ENCODE data around the gene RAPGEF5. TPM values are rescaled to one million over a fixed set of nuclear protein-coding genes. Genes with fewer than 3 reads are reported as not detected.

The RAPGEF5 gene
- total RNA-seq, 1 donor from 2014 or later, result 1.1 TPM

DNA sequence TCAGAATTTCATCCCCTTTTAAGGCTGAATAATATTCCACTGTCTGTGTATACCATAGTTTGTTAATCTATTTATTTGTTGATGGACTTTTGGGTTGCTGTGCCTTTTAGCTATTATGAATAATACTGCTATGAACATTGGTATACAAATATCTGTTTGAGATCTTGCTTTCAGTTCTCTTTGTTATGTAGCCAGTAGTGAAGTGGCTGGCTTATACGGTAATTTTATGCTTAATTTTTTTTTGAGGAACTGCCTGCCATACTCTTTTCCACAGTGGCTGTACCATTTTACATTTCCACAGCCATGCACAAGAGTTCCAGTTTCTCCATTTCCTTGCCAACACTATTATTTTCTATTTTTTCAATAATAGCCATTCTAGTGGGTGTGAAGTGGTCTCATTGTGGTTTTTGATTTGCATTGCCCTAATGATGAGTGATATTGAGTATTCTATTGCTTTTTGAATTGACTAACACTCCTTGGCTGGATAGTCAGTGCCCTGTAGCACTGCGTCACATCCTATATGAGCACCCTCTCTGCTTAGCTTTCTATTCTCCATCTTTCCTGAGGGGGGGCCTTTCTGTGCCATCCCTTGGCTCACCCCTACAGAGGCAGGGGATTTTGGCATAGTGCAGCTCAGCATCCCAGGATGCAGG lies 29.4 kb upstream of the RAPGEF5 start:
- H3K36me3 ChIP-seq (ENCODE audit: control insufficient read depth, insufficient read depth, low read length), result no peaks in the 10 kb centered on the region
- no peak overlapping the region for H3K4me3 ChIP-seq (ENCODE audit: low read depth, low read length)
- no peak for DNase-seq (ENCODE audit: low read depth)
- no peaks in the 10 kb centered on the region for H3K27me3 ChIP-seq (ENCODE audit: control insufficient read depth, insufficient read depth, low read length)
- TF ChIP-seq, protein P1, sequence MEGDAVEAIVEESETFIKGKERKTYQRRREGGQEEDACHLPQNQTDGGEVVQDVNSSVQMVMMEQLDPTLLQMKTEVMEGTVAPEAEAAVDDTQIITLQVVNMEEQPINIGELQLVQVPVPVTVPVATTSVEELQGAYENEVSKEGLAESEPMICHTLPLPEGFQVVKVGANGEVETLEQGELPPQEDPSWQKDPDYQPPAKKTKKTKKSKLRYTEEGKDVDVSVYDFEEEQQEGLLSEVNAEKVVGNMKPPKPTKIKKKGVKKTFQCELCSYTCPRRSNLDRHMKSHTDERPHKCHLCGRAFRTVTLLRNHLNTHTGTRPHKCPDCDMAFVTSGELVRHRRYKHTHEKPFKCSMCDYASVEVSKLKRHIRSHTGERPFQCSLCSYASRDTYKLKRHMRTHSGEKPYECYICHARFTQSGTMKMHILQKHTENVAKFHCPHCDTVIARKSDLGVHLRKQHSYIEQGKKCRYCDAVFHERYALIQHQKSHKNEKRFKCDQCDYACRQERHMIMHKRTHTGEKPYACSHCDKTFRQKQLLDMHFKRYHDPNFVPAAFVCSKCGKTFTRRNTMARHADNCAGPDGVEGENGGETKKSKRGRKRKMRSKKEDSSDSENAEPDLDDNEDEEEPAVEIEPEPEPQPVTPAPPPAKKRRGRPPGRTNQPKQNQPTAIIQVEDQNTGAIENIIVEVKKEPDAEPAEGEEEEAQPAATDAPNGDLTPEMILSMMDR (IDR thresholded peaks at IDR 0.05; ENCODE audit: insufficient read depth, low read length, poor library complexity, severe bottlenecking), result no peak

DNA sequence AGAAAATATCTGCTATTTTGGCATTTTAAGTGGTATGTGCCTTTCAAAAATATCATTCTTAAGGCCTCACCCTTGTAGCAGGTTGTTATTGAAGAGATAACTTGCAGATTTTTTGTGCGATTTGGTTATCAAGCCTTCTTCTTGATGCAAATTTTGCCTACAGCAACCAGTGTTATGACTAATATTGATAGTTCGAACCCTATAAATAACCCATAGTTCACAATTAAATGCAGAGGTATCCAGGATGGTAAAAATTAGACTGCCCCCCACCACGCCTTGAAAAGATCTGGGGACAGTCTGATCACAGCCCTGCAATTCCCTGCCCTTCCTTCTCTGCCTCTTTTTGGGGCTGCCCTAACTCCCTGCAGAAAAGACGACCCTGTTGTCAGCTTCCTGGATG lies 28.4 kb upstream of the RAPGEF5 start:
- no peak for DNase-seq (ENCODE audit: low read depth)
- H3K36me3 ChIP-seq (ENCODE audit: control insufficient read depth, insufficient read depth, low read length), result no peaks in the 10 kb centered on the region
- H3K27me3 ChIP-seq (ENCODE audit: control insufficient read depth, insufficient read depth, low read length), result no peaks in the 10 kb centered on the region
- H3K4me3 ChIP-seq (ENCODE audit: low read depth, low read length), result no peak overlapping the region
- TF ChIP-seq, protein P1 (IDR thresholded peaks at IDR 0.05; ENCODE audit: insufficient read depth, low read length, poor library complexity, severe bottlenecking), result no peak

DNA sequence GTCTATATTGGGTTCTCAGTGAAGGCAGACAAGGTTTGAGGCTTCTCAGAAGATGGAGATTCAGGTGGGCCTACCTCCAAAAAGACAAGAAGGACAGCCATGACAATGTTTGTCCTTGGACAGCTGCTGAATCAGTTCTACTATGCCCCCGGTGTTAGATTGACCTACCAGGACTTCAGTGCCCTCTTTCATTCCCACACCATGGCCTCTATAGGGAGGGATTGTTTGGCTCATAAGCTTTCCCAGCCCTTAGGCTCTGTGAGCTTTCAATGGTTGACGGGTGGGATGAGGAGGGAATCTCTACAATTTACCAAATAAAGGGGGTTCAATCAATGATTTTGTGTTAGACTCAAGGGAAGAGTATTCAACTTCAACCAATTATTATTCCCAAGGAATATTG lies 23.4 kb upstream of the RAPGEF5 start:
- TF ChIP-seq, protein P1 (IDR thresholded peaks at IDR 0.05; ENCODE audit: insufficient read depth, low read length, poor library complexity, severe bottlenecking), result no peak
- DNase-seq (ENCODE audit: low read depth), result no peak

DNA sequence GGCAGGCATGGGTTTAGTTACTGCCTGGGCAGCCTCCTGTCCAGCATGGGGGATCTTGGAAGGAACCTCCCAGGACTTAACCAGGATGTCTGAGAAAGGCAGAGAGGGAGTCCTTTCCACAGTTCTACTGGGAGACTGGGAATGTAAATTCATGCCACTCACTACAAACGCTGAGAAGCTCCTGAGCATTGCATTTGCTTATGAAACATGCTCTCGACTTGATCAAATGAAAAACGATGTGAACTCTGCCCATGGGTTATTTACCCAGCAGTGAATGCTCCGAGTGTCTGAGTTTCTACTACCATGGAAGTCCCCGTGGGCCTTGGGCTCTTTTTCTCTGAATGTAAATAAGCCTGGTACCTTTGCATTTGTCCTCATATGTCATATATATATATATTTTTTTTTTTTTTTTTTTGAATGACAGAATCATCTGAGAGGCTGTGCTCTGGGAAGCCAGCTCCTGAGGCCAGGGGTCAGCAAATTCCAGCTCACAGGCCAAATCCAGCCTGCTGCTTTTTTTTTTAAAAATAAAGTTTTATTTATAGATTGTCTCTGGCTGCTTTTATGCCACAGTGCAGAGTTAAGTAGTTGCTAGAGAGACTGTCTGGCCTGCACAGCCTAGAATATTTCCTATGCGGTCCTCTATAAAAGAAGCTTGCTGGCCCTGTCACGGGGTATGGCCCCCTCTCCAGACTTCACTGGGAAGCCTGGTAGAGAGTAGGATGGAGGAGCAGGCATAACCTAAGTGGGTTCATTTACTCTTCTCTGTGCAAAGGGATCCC lies 21.4 kb upstream of the RAPGEF5 start:
- Histone ChIP-seq H3K36me3 (ENCODE audit: control insufficient read depth, insufficient read depth, low read length) (no peaks in the 10 kb centered on the region), H3K4me3 (ENCODE audit: low read depth, low read length) (no peak overlapping the region), H3K27me3 (ENCODE audit: control insufficient read depth, insufficient read depth, low read length) (no peaks in the 10 kb centered on the region)
- no peak for DNase-seq (ENCODE audit: low read depth)
- TF ChIP-seq, protein P1 (IDR thresholded peaks at IDR 0.05; ENCODE audit: insufficient read depth, low read length, poor library complexity, severe bottlenecking), result no peak

More for the DNA sequence above, 23.4 kb upstream of the RAPGEF5 start:
- Histone ChIP-seq H3K4me3 (ENCODE audit: low read depth, low read length) (no peak overlapping the region), H3K27me3 (ENCODE audit: control insufficient read depth, insufficient read depth, low read length) (no peaks in the 10 kb centered on the region), H3K36me3 (ENCODE audit: control insufficient read depth, insufficient read depth, low read length) (no peaks in the 10 kb centered on the region)

DNA sequence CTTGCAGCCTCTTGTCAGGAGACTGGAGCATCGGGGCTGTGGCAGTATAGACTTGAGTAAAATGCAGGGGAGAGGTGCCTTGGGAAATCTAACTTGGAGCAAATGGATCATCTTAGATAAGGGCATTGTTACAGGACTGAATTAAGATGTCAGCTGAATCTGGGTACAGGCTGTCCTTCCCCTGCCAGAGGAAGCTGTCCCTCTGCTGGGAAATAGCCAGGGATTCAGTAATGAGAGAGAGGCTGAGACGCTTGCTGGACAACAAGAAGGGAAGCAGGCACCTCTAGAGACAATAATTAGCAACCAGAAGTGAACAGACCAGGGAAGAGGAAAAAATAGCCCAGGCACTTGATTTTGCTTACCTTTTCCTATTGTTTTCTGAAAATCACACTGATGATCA lies 20.7 kb upstream of the RAPGEF5 start:
- no peaks in the 10 kb centered on the region for H3K36me3 ChIP-seq (ENCODE audit: control insufficient read depth, insufficient read depth, low read length)
- no peak for DNase-seq (ENCODE audit: low read depth)
- H3K27me3 ChIP-seq (ENCODE audit: control insufficient read depth, insufficient read depth, low read length), result no peaks in the 10 kb centered on the region
- TF ChIP-seq, protein P1 (IDR thresholded peaks at IDR 0.05; ENCODE audit: insufficient read depth, low read length, poor library complexity, severe bottlenecking), result no peak
- no peak overlapping the region for H3K4me3 ChIP-seq (ENCODE audit: low read depth, low read length)
